Cerebellar cortex (tissue), 1 donor: ENCODE results near the gene OR6K6.

Experiments used
- DNase-seq: peaks from one replicate; pipeline ENCODE4 v3.0.0-alpha.2; 2015; ENCODE audit warnings: low spot score

Gene OR6K6

GRCh38 chr1:158754420-158754819 is at the start of gene OR6K6:
OR6K6 (plus strand) TSS chr1:158754720; CDS start chr1:158754888, 168 bp downstream.
- DNase-seq, result no peak

- DNase-seq, result no peak
These were observed 48.4 kb upstream of the OR6K6 start for GRCh38 chr1:158706096-158706495.

- no peak for DNase-seq
These were observed 43.4 kb upstream of the OR6K6 start for GRCh38 chr1:158711098-158711497.

GRCh38 chr1:158714754-158715153 is 39.8 kb upstream of the OR6K6 start:
- DNase-seq, result no peak

- DNase-seq, result no peak
These were observed 38.2 kb upstream of the OR6K6 start for GRCh38 chr1:158716335-158716734.

GRCh38 chr1:158717344-158717743 is 37.2 kb upstream of the OR6K6 start:
- DNase-seq, result no peak

- no peak for DNase-seq
These were observed 34.9 kb upstream of the OR6K6 start for GRCh38 chr1:158719664-158720063.

GRCh38 chr1:158720620-158721019 is 33.9 kb upstream of the OR6K6 start, which contains the start of gene OR6K3:
OR6K3 (minus strand) TSS chr1:158720720; CDS start chr1:158718115, 2,605 bp downstream.
- no peak for DNase-seq

- no peak for DNase-seq
These were observed 30.1 kb upstream of the OR6K6 start for GRCh38 chr1:158724442-158724841.

GRCh38 chr1:158728510-158729225 is 25.9 kb upstream of the OR6K6 start:
- DNase-seq, result no peak

GRCh38 chr1:158730453-158730852 is 24.1 kb upstream of the OR6K6 start:
- DNase-seq, result no peak

GRCh38 chr1:158731707-158732106 is 22.8 kb upstream of the OR6K6 start:
- DNase-seq, result no peak

- no peak for DNase-seq
These were observed 22.0 kb upstream of the OR6K6 start for GRCh38 chr1:158732524-158732923.

- DNase-seq, result no peak
These were observed 18.7 kb upstream of the OR6K6 start for GRCh38 chr1:158735848-158736247.

- DNase-seq, result no peak
These were observed 2.3 kb upstream of the OR6K6 start for GRCh38 chr1:158752155-158752712.

- no peak for DNase-seq
These were observed 17.7 kb downstream of the OR6K6 start, which contains the start of gene OR6N1 for GRCh38 chr1:158771950-158772866. OR6N1 (minus strand) TSS chr1:158772195; CDS start chr1:158766682, 5,513 bp downstream.

GRCh38 chr1:158781104-158781503 is 26.6 kb downstream of the OR6K6 start, which contains the start of gene OR6N2:
OR6N2 (minus strand) TSS chr1:158781204; CDS start chr1:158777635, 3,569 bp downstream.
- DNase-seq, result no peak

- no peak for DNase-seq
These were observed 39.1 kb downstream of the OR6K6 start for GRCh38 chr1:158793604-158794003.

GRCh38 chr1:158794247-158794646 is 39.7 kb downstream of the OR6K6 start:
- no peak for DNase-seq

- DNase-seq, result no peak
These were observed 44.0 kb downstream of the OR6K6 start for GRCh38 chr1:158798531-158798930.

GRCh38 chr1:158799689-158800088 is 45.2 kb downstream of the OR6K6 start:
- DNase-seq, result no peak

- no peak for DNase-seq
These were observed 46.0 kb downstream of the OR6K6 start for GRCh38 chr1:158800526-158800925.
